SK-N-MC (cell line): ENCODE results near the gene GRIK4.

Experiments used
- EZH2 ChIP-seq: fragments of 200-600 bp; sonication (generic); IDR thresholded peaks from one replicate; pipeline ENCODE4 v1.6.1; 2017; ENCODE audit warnings: antibody characterized with exemption
- FOXP2 ChIP-seq: optimal IDR thresholded peaks from 2 replicates; pipeline ENCODE3; 2011; ENCODE audit warnings: mild to moderate bottlenecking, moderate library complexity; ENCODE audit not compliant: insufficient read depth; ENCODE audit errors: extremely low read length, control extremely low read depth
- POLR2AphosphoS5 ChIP-seq: IDR thresholded peaks from 2 replicates; pipeline ENCODE4 v1.6.1; 2012; ENCODE audit warnings: mild to moderate bottlenecking, low read depth, low read length, borderline replicate concordance

DNA sequence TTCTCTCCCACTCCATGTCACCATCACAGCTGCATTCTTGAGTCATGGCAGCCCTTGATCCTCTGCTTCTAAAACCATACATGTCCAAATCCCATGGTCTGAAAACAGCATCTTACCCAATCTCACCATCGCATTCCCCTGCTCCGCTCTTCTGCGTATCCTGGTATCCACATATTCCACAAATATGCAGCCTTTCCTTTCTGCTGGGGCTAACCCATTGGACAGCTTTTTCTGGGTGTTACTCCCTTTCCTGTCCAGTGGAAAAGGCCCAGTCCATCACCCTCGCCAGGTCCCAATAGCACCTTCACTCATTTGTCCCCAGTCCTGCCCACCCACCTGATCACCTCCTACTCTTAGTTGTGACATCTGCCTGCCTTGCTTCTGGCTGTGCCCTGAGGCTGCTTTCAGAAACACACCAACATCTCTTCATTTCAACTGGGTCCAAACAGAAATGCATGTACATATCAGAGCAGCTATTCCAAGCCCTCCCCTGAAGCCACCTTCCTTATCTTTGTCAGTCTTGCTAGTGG is 274.7 kb downstream of the GRIK4 start:
- no peak for TF ChIP-seq POLR2AphosphoS5
- no peak for TF ChIP-seq EZH2
- TF ChIP-seq FOXP2 = no peak
